Liver (tissue), 9 donors: ENCODE measurements around the gene BFAR. TPM values are rescaled to one million over a fixed set of nuclear protein-coding genes. Genes with fewer than 3 reads are reported as not detected.

Experiments
- DNase-seq: peaks from one replicate; pipeline ENCODE4 v3.0.0-alpha.2; 2017; ENCODE audit warnings: low spot score
- H3K27ac ChIP-seq, 2 donors: one replicate each; pipeline ENCODE4 v1.7.0; 2013; ENCODE audit warnings: inconsistent platforms in 2 of 2, low read length in 2 of 2, control low read depth in 1 of 2, low read depth in 1 of 2, mild to moderate bottlenecking in 1 of 2
- H3K27me3 ChIP-seq, 4 donors: one replicate each; pipeline versions ENCODE4 v1.6.1 to v1.7.0; 2013; ENCODE audit warnings: low read length in 3 of 4, inconsistent platforms in 1 of 4, mild to moderate bottlenecking in 1 of 4, moderate library complexity in 1 of 4; ENCODE audit not compliant: control insufficient read depth in 4 of 4, insufficient read depth in 4 of 4
- H3K36me3 ChIP-seq, 4 donors: one replicate each; pipeline versions ENCODE4 v1.6.1 to v1.7.0; 2013; ENCODE audit warnings: low read length in 3 of 4, mild to moderate bottlenecking in 3 of 4, low read depth in 1 of 4, moderate library complexity in 1 of 4; ENCODE audit not compliant: control insufficient read depth in 4 of 4, insufficient read depth in 3 of 4
- H3K4me1 ChIP-seq, 4 donors: one replicate each; pipeline versions ENCODE4 v1.6.1 to v1.7.0; 2013; ENCODE audit warnings: low read length in 3 of 4, mild to moderate bottlenecking in 3 of 4, moderate library complexity in 1 of 4; ENCODE audit not compliant: control insufficient read depth in 4 of 4, insufficient read depth in 4 of 4
- H3K4me3 ChIP-seq, 3 donors: one replicate each; pipeline versions ENCODE4 v1.6.1 to v1.7.0; 2013; ENCODE audit warnings: low read length in 3 of 3, control low read depth in 1 of 3, low read depth in 1 of 3, mild to moderate bottlenecking in 1 of 3
- H3K9ac ChIP-seq, 2 donors: one replicate each; pipeline ENCODE4 v1.7.0; 2013; ENCODE audit warnings: low read length in 2 of 2, mild to moderate bottlenecking in 2 of 2, moderate library complexity in 2 of 2, control low read depth in 1 of 2, low read depth in 1 of 2
- H3K9me3 ChIP-seq, 4 donors: one replicate each; pipeline versions ENCODE4 v1.6.1 to v1.7.0; 2013; ENCODE audit warnings: low read length in 3 of 4; ENCODE audit not compliant: control insufficient read depth in 4 of 4
- ATF3 ChIP-seq: IDR thresholded peaks from 2 replicates; pipeline ENCODE4 v1.6.1; 2016; ENCODE audit warnings: antibody characterized with exemption
- CTCF ChIP-seq: fragments of 150-350 bp; IDR thresholded peaks from 2 replicates; pipeline ENCODE4 v1.5.1; 2017; ENCODE audit warnings: improper control_type of control experiment, low read depth, low read length; ENCODE audit not compliant: missing input control
- EGR1 ChIP-seq, 2 donors: IDR thresholded peaks; 2 replicates each; pipeline ENCODE4 v1.6.1; 2016 to 2018; ENCODE audit warnings: antibody characterized with exemption in 2 of 2, low read depth in 2 of 2
- FOXA1 ChIP-seq: IDR thresholded peaks from 2 replicates; pipeline ENCODE4 v1.6.1; 2016; ENCODE audit warnings: antibody characterized with exemption
- FOXA2 ChIP-seq: IDR thresholded peaks from 2 replicates; pipeline ENCODE4 v1.6.1; 2016; ENCODE audit warnings: antibody characterized with exemption
- GABPA ChIP-seq, 2 donors: IDR thresholded peaks in 1 of 2; conservative IDR thresholded peaks in 1 of 2; 2 replicates each; pipeline ENCODE4 v1.6.1; 2016; ENCODE audit warnings: antibody characterized with exemption in 2 of 2, mild to moderate bottlenecking in 1 of 2, moderate library complexity in 1 of 2
- HNF4A ChIP-seq, 2 donors: conservative IDR thresholded peaks; 2 replicates each; pipeline ENCODE4 v1.6.1; 2016; ENCODE audit warnings: antibody characterized with exemption in 2 of 2, mild to moderate bottlenecking in 2 of 2
- HNF4G ChIP-seq: IDR thresholded peaks from 2 replicates; pipeline ENCODE4 v1.6.1; 2016; ENCODE audit warnings: antibody characterized with exemption
- JUND ChIP-seq, 2 donors: IDR thresholded peaks; 2 replicates each; pipeline ENCODE4 v1.6.1; 2016; ENCODE audit warnings: antibody characterized with exemption in 2 of 2
- MAX ChIP-seq: IDR thresholded peaks from 2 replicates; pipeline ENCODE4 v1.6.1; 2016; ENCODE audit warnings: antibody characterized with exemption
- NR2F2 ChIP-seq: IDR thresholded peaks from 2 replicates; pipeline ENCODE4 v1.6.1; 2016; ENCODE audit warnings: antibody characterized with exemption
- REST ChIP-seq: IDR thresholded peaks from 2 replicates; pipeline ENCODE4 v1.6.1; 2016; ENCODE audit warnings: antibody characterized with exemption, mild to moderate bottlenecking
- RXRA ChIP-seq, 2 donors: IDR thresholded peaks; 2 replicates each; pipeline ENCODE4 v1.6.1; 2017 to 2018; ENCODE audit warnings: antibody characterized with exemption in 2 of 2, mild to moderate bottlenecking in 1 of 2
- SP1 ChIP-seq: IDR thresholded peaks from 2 replicates; pipeline ENCODE4 v1.6.1; 2018; ENCODE audit warnings: antibody characterized with exemption, mild to moderate bottlenecking
- TAF1 ChIP-seq: conservative IDR thresholded peaks from 2 replicates; pipeline ENCODE4 v1.6.1; 2016; ENCODE audit warnings: antibody characterized with exemption, mild to moderate bottlenecking
- YY1 ChIP-seq: IDR thresholded peaks from 2 replicates; pipeline ENCODE4 v1.6.1; 2016; ENCODE audit warnings: antibody characterized with exemption, mild to moderate bottlenecking
- WGBS: extraction: QIAGEN DNeasy Blood & Tissue Kit; methylation state at CpG from one replicate; pipeline ENCODE4 v1.1.7; 2013; 5-methylcytosine and 5-hydroxymethylcytosine counted together
- polyA plus RNA-seq, 2 donors: library from polyadenylated mRNA; stranded (reverse) in 1 of 2; unstranded in 1 of 2; fragments of 200-250 nt in 1 of 2; fragments of >200 nt in 1 of 2; fragmentation: Nextera tagmentation in 1 of 2; extraction: Ambion mirVana in 1 of 2; gene quantifications; one replicate each; pipeline versions ENCODE4 v1.2.1 to v1.2.3, GENCODE V29; 2013 to 2015
- total RNA-seq, 2 donors: library from RNA; depleted of rRNA; stranded (reverse); fragments of >200 nt; gene quantifications; one replicate each; pipeline ENCODE4 v1.2.3, GENCODE V29; 2014
- donor health status: healthy.
- donor health status: healthy.
- donor health status: healthy.
- donor health status: healthy.
- donor health status: healthy.

BFAR gene
- total and polyA plus RNA-seq, 4 donors, result 13.3 to 24.7 (median 20.3) TPM

GRCh38 chr16:14681115-14681514 is 48.4 kb downstream of the BFAR start:
- TF ChIP-seq FOXA1, result no peak
- TF ChIP-seq CTCF, result no peak
- no peak for TF ChIP-seq ATF3
- TF ChIP-seq NR2F2, result no peak
- TF ChIP-seq GABPA (IDR thresholded peaks at IDR 0.05 in 1 of 2, conservative IDR thresholded peaks at IDR 0.05 in 1 of 2), result no peak
- TF ChIP-seq JUND (IDR thresholded peaks at IDR 0.05), result no peak
- TF ChIP-seq RXRA (IDR thresholded peaks at IDR 0.05), result no peak
- TF ChIP-seq SP1, result no peak
- TF ChIP-seq REST, result no peak
- TF ChIP-seq TAF1, result no peak
- Histone ChIP-seq H3K27ac (no peak overlapping the region), H3K4me1 (no peaks in the 10 kb centered on the region), H3K27me3 (no peaks in the 10 kb centered on the region), H3K4me3 (no peak overlapping the region), H3K9ac (no peak overlapping the region), H3K9me3 (no peaks in the 10 kb centered on the region), H3K36me3 (no peaks in the 10 kb centered on the region)
- no peak for DNase-seq
- 95% methylated on average over 4 of the region's 4 CpGs for WGBS

GRCh38 chr16:14682121-14682520 is 49.4 kb downstream of the BFAR start:
- Histone ChIP-seq H3K9ac (no peak overlapping the region), H3K36me3 (no peaks in the 10 kb centered on the region), H3K4me1 (no peaks in the 10 kb centered on the region), H3K27ac (no peak overlapping the region), H3K4me3 (no peak overlapping the region), H3K27me3 (no peaks in the 10 kb centered on the region), H3K9me3 (no peaks in the 10 kb centered on the region)
- DNase-seq, result no peak
- 97% methylated on average over 8 of the region's 8 CpGs for WGBS
- TF ChIP-seq HNF4G, result no peak
- no peak for TF ChIP-seq YY1
- TF ChIP-seq JUND (IDR thresholded peaks at IDR 0.05), result no peak
- TF ChIP-seq EGR1 (IDR thresholded peaks at IDR 0.05; ENCODE audit: low read depth in 2 of 2), result no peak
- no peak for TF ChIP-seq ATF3
- no peak for TF ChIP-seq FOXA2
- TF ChIP-seq REST, result no peak
- no peak for TF ChIP-seq NR2F2
- TF ChIP-seq RXRA (IDR thresholded peaks at IDR 0.05), result no peak
- no peak for TF ChIP-seq GABPA (IDR thresholded peaks at IDR 0.05 in 1 of 2, conservative IDR thresholded peaks at IDR 0.05 in 1 of 2)
- no peak for TF ChIP-seq HNF4A (conservative IDR thresholded peaks at IDR 0.05)
- no peak for TF ChIP-seq MAX
- TF ChIP-seq CTCF, result no peak
